Keratinocyte (primary cell): ENCODE results near the gene CLCN7. TPM values are rescaled to one million over a fixed set of nuclear protein-coding genes. Genes with fewer than 3 reads are reported as not detected.

Experiments
- DNase-seq: peaks from one replicate; pipeline ENCODE4 v3.0.0-alpha.2; 2011; ENCODE audit warnings: low read depth, missing footprints, low spot score
- FAIRE-seq: peaks from 2 replicates; lab custom pipeline; 2011; peaks lifted over from hg19 to GRCh38; lab: Jason Lieb, UNC
- H2AFZ ChIP-seq: 2 replicates; pipeline ENCODE4 v1.6.0; 2012; ENCODE audit warnings: low read length, control low read depth, inconsistent platforms; ENCODE audit not compliant: control insufficient read depth
- H3K27ac ChIP-seq: 2 replicates; pipeline ENCODE4 v1.5.1; 2011; ENCODE audit warnings: low read length; ENCODE audit not compliant: control insufficient read depth, insufficient read depth
- H3K27me3 ChIP-seq: 3 replicates; pipeline ENCODE4 v1.6.0; 2011; ENCODE audit warnings: low read length; ENCODE audit not compliant: control insufficient read depth, insufficient read depth; ENCODE audit errors: extremely low read depth
- H3K36me3 ChIP-seq, 2 experiments: 2 replicates in 1 of 2; 3 replicates in 1 of 2; pipeline ENCODE4 v1.5.1; 2011; ENCODE audit warnings: low read length in 2 of 2, mild to moderate bottlenecking in 1 of 2; ENCODE audit not compliant: control insufficient read depth in 2 of 2, insufficient read depth in 2 of 2; ENCODE audit errors: extremely low read depth in 1 of 2
- H3K4me1 ChIP-seq: 3 replicates; pipeline ENCODE4 v1.5.1; 2011; ENCODE audit warnings: low read length; ENCODE audit not compliant: control insufficient read depth, insufficient read depth; ENCODE audit errors: extremely low read depth
- H3K4me2 ChIP-seq: 3 replicates; pipeline ENCODE4 v1.6.0; 2011; ENCODE audit warnings: low read depth, low read length; ENCODE audit not compliant: control insufficient read depth, insufficient read depth; ENCODE audit errors: extremely low read depth
- H3K4me3 ChIP-seq, 3 experiments: fragments of 200-600 bp in 1 of 3; sonication (generic) in 1 of 3; 2 replicates in 2 of 3; 3 replicates in 1 of 3; pipeline ENCODE4 v1.5.1; 2011 to 2016; ENCODE audit warnings: low read length in 3 of 3, mild to moderate bottlenecking in 3 of 3, control low read depth in 2 of 3, inconsistent platforms in 1 of 3, low read depth in 1 of 3, mixed read lengths in 1 of 3, mixed run types in 1 of 3, moderate library complexity in 1 of 3; ENCODE audit not compliant: control insufficient read depth in 2 of 3, insufficient read depth in 2 of 3; ENCODE audit errors: extremely low read depth in 1 of 3
- H3K79me2 ChIP-seq: 2 replicates; pipeline ENCODE4 v1.6.0; 2012; ENCODE audit warnings: low read length; ENCODE audit not compliant: control insufficient read depth, insufficient read depth
- H3K9ac ChIP-seq: 3 replicates; pipeline ENCODE4 v1.6.0; 2011; ENCODE audit warnings: low read length; ENCODE audit not compliant: control insufficient read depth, insufficient read depth; ENCODE audit errors: extremely low read depth
- H3K9me1 ChIP-seq: 3 replicates; pipeline ENCODE4 v1.6.0; 2011; ENCODE audit warnings: low read length; ENCODE audit not compliant: control insufficient read depth, insufficient read depth; ENCODE audit errors: extremely low read depth
- H3K9me3 ChIP-seq: 2 replicates; pipeline ENCODE4 v1.5.1; 2012; ENCODE audit warnings: low read depth, low read length; ENCODE audit not compliant: control insufficient read depth
- H4K20me1 ChIP-seq: 3 replicates; pipeline ENCODE4 v1.6.0; 2011; ENCODE audit warnings: low read length; ENCODE audit not compliant: control insufficient read depth, insufficient read depth; ENCODE audit errors: extremely low read depth
- EZH2 ChIP-seq: IDR thresholded peaks from one replicate; pipeline ENCODE4 v1.6.1; 2012; ENCODE audit warnings: inconsistent platforms, mild to moderate bottlenecking, low read length, moderate library complexity
- dilution Hi-C: fragments of 300-500 bp; cut with MboI; formaldehyde crosslinking; loops from one replicate; pipeline ENCODE4 v1.7.0; 2020; ENCODE audit warnings: low sequenced_read_pairs; ENCODE audit not compliant: extremely low pct_ligation_motif_present
- polyA plus RNA-seq, 5 experiments: library from polyadenylated mRNA; depleted of rRNA in 3 of 5; stranded (reverse) in 3 of 5; stranded (forward) in 1 of 5; unstranded in 1 of 5; fragments of >200 nt; gene quantifications; 1 replicate in 1 of 5; 2 replicates in 3 of 5; 3 replicates in 1 of 5; pipeline versions ENCODE4 v1.2.1 to v1.2.3, GENCODE V29; 2011 to 2012; ENCODE audit warnings: missing spikeins in 2 of 5, low read depth in 1 of 5, low replicate concordance in 1 of 5
- TF ChIP-seq, protein P1 (sequence below), 3 experiments: IDR thresholded peaks in 1 of 3; conservative IDR thresholded peaks in 1 of 3; optimal IDR thresholded peaks in 1 of 3; 2 replicates in 2 of 3; 3 replicates in 1 of 3; pipeline versions ENCODE3 to v1.5.1; 2011; ENCODE audit warnings: low read length in 3 of 3, mild to moderate bottlenecking in 3 of 3, moderate library complexity in 2 of 3, control low read depth in 1 of 3, inconsistent platforms in 1 of 3; ENCODE audit not compliant: insufficient read depth in 2 of 3; ENCODE audit errors: extremely low read depth in 1 of 3

Gene CLCN7
- polyA plus RNA-seq, 1 donor (not counting 4 experiments of a cell fraction or from before 2014, with no cell fraction given) = 13.3 TPM

DNA sequence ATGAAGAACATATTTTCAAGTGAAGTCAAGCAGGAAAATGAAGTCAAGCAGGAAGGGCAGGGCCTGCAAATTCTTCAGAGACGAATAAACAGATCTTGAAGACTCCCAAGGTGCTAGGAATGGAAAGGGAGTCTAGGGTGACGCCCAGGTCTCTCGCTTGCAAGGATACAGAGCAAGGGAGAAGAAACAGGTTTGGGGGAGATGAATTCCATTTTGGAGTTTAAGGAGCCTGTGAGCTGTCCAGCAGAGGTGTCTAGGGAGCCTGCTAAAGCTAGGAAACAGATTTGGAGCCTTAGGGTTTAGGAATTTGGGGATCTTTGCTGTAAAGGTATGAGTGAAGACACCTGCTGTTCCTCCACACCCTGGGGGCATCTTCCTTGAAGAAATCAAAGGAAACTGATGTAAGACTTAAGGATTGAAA is 58.3 kb downstream of the CLCN7 start:
- no peaks in the 10 kb centered on the region for H3K36me3 ChIP-seq
- FAIRE-seq (no peak), DNase-seq (peak; percentile 17)

DNA sequence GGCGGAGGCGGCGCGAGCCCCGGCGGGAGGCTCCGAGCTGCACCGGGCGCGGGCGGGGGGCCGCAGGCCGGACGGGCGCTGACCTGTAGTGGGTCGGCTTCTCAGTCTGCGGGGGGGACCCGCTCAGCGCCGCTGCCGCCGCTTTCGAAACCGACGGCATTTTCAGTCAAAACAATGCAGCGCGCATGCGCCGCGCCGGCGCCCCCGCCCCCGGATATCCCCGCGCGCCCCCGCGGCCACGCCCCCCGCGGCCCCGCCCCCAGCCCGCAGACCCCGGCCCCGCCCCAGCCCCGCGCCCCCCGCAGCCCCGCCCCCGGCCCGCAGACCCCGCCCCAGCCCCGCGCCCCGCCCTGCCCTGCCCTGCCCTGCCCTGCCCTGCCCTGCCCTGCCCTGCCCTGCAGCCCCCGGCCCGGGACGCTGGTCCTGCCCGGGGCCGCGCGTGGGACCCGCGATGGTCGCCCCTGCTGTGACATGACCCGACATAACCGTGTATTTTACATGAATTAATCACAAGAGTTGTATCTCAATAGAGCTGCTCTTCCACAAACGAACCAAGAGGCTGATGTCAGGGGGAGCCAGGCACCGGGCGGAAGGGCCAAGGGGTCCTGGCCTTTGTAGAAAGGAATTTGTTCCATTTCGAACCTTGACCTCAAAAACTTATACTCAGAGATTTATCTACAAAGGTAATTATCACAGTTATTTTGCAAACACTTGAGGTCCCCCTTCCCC is 60.1 kb downstream of the CLCN7 start, which contains the start of gene UNKL:
Gene UNKL (minus strand): TSS at position 173 of the 729 bp plus-strand sequence. CDS start 13 bp downstream, at position 160.
- Histone ChIP-seq H3K4me3 (peak within 1 kb of the TSS; percentile 74 to 86 (median 82)), H2AFZ (peak within 1 kb of the TSS; percentile 82), H3K36me3 (no peaks in the 10 kb centered on the region), H3K27me3 (no peaks in the 10 kb centered on the region), H3K79me2 (peaks cover 19% of the 10 kb centered on the region), H3K4me2 (peak within 1 kb of the TSS; percentile 73), H3K9me3 (no peaks in the 10 kb centered on the region), H4K20me1 (no peaks in the 10 kb centered on the region), H3K9me1 (no peaks in the 10 kb centered on the region), H3K9ac (peak within 1 kb of the TSS; percentile 72), H3K27ac (peak within 1 kb of the TSS; percentile 20), H3K4me1 (peaks cover 17% of the 10 kb centered on the region)
- FAIRE-seq = no peak
- no peak for DNase-seq
- TF ChIP-seq EZH2 = no peak
- TF ChIP-seq, protein P1, sequence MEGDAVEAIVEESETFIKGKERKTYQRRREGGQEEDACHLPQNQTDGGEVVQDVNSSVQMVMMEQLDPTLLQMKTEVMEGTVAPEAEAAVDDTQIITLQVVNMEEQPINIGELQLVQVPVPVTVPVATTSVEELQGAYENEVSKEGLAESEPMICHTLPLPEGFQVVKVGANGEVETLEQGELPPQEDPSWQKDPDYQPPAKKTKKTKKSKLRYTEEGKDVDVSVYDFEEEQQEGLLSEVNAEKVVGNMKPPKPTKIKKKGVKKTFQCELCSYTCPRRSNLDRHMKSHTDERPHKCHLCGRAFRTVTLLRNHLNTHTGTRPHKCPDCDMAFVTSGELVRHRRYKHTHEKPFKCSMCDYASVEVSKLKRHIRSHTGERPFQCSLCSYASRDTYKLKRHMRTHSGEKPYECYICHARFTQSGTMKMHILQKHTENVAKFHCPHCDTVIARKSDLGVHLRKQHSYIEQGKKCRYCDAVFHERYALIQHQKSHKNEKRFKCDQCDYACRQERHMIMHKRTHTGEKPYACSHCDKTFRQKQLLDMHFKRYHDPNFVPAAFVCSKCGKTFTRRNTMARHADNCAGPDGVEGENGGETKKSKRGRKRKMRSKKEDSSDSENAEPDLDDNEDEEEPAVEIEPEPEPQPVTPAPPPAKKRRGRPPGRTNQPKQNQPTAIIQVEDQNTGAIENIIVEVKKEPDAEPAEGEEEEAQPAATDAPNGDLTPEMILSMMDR (optimal IDR thresholded peaks at IDR 0.05 in 1 of 3, IDR thresholded peaks at IDR 0.05 in 1 of 3, conservative IDR thresholded peaks at IDR 0.05 in 1 of 3; ENCODE audit: extremely low read depth in 1 of 3, insufficient read depth in 2 of 3, low read length in 3 of 3) = no peak
- dilution Hi-C loops = no loop called here

More for the DNA sequence above, 58.3 kb downstream of the CLCN7 start:
- no peaks in the 10 kb centered on the region for H3K27me3 ChIP-seq
- no peak overlapping the region for H3K9ac ChIP-seq
- peak overlapping the region; percentile 17 for H3K27ac ChIP-seq
- no peaks in the 10 kb centered on the region for H3K9me1 ChIP-seq
- no peaks in the 10 kb centered on the region for H3K9me3 ChIP-seq
- dilution Hi-C loops = no loop called here
- H3K4me3 ChIP-seq = peak overlapping the region in 1 of 3 experiments; percentile 4
- peaks cover 27% of the 10 kb centered on the region for H3K79me2 ChIP-seq
- TF ChIP-seq EZH2 = no peak
- TF ChIP-seq, protein P1 (optimal IDR thresholded peaks at IDR 0.05 in 1 of 3, IDR thresholded peaks at IDR 0.05 in 1 of 3, conservative IDR thresholded peaks at IDR 0.05 in 1 of 3; ENCODE audit: extremely low read depth in 1 of 3, insufficient read depth in 2 of 3, low read length in 3 of 3) = no peak
- H3K4me2 ChIP-seq = peak overlapping the region; percentile 67
- H2AFZ ChIP-seq = no peak overlapping the region
- no peaks in the 10 kb centered on the region for H4K20me1 ChIP-seq
- peaks cover 20% of the 10 kb centered on the region for H3K4me1 ChIP-seq
